NCI-H748 (cell line): ENCODE measurements around the gene LRP1B.

Source experiments
- DNase-seq: peaks from one replicate; lab custom pipeline; 2025; ENCODE audit not compliant: unreplicated experiment; lab: John Stamatoyannopoulos, UW

Gene LRP1B

DNA sequence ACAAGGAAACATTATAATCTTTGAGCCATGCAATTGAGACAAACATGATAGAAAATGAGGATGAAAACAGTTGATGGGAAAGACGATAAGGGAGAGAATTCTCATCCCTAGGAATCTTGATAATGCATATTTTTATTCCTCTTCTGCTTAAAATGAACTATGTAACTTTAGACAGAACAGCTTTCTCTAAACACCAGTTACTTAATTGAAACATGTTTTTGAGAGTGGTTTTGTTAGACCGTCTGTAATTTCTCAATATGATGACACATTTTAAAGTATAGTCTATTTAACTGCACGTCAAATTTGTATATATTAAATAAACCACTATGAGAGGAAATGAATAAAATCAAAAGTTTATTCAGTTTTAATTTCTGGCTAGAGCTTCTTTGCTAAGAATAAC lies 1896.7 kb downstream of the LRP1B start:
- no peak for DNase-seq

DNA sequence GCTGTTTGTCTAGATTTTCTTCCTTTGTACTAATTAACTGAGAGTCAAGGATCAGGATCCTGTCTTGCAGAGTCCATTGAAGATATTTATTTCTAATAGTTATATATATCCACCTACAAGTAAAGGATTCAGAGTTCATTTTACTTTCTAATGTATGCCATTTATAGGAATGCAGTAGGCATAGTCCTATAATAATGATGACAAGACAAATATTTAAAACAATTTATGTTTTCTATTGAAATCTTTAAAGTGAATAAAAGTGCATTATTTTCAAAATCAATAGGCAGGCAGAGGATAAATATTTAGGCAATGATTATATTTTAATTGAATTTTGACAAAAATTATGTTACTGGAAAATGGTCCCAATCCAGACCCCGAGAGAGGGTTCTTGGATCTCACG lies 1919.9 kb downstream of the LRP1B start:
- DNase-seq = no peak

DNA sequence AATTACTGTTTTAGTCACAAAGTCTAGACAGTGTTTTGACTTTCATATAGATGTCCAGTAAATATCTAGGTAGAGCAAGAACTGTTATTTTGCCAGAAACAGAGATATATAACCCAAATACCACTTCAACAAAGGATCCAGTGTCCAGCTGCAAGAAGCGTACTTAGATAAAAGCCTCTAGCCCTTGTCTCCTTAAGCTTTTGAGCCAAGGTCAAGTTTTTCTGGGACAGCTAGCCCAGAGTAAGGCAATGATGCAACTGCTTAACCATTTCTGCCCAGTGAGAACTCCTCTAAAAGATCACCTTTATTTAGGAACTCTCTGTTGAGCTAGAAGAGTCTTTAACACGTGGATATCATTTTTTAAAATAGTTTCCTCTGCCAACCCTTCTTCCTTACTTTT lies 1925.7 kb downstream of the LRP1B start:
- DNase-seq = no peak

DNA sequence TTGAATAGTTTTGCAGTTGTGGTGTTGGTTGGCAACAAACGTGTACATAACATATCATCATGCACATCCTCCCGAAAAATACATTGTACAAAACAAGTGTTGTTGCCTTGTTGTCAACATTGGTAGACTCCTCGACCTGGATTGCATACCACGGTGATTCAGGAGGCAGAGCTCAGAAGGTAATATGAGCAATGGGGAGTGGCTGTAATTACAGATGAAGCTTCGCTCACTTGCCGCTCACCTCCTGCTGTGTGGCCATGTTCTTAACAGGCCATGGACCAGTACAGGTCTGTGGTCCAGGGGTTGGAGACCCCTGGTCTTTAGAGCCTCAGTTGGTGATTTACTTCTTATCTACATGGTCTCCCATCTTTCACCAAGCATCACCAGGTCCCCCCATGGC lies 1927.5 kb downstream of the LRP1B start:
- no peak for DNase-seq

DNA sequence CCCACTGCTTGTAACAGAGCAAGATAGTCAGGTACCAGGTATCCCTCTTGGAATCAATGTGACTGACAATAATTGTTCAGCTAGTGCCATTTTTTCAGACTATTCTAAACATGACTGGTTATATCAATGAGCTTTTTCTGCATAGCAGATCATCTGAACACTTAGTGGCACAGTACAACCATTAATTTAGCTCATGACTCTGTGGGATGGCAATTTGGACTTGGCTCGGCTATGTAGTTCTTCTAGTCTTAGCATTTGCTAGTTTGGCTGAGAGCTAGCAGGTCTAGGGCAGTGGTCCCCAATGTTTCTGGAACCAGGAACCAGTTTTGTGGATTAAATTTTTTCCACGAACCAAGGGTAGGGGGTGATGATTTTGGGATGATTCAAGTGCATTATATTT lies 1929.2 kb downstream of the LRP1B start:
- DNase-seq = peak; percentile 21

DNA sequence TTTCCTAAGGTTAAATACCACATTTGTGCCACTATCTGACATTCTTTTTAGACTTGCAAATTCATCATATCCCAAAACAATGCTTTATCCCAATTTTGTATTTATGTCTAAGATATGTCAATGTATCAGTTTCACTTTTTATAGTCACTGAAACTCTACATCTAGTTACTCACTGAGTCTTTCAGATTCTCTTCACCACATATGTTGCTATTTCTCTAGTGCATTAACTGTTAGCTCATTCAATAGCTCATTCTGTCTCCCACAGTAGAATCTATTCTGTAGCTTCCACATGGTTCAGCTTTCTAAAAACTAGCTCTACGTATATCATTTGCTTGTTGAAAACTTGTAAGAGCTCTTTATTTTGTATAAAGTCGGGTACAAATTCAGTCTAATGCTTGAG lies 1930.1 kb downstream of the LRP1B start:
- no peak for DNase-seq

DNA sequence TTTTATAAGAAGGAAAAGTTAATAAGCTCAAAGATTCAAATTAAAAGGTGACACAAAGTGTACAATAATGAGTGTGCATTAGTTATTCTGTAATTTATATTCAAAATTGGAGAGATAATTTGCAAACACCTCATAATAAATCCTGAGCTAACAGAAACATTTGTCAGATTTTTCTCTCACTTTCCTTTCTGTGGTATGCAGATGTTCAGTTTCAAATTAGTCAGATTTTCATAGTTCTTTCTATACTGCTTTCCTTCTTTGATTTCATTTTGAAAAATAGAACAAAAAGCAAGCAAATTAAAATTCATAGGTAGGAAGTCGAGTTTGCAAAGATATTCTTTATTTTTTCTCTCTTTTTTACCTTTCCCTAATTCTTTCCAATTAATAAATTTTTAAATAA lies 1930.5 kb downstream of the LRP1B start:
- no peak for DNase-seq

DNA sequence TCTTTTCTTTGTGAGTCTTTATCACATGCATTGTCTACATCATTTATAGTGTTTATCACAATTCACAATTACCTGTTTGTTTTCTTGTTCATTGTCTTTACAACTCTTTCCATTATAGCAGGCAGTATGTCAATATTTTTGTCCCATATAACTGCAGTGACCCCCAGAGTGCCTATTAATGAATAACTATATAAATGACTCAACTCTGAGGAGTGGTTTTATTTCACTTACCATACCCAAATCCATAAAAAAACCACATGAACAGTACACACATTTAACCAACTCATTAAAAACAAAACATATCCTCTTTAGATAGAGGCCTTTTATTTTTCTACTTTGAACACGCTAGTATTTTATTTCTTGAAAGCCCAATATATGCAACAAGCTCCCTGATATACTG lies 1931.5 kb downstream of the LRP1B start:
- DNase-seq = peak; percentile 76

DNA sequence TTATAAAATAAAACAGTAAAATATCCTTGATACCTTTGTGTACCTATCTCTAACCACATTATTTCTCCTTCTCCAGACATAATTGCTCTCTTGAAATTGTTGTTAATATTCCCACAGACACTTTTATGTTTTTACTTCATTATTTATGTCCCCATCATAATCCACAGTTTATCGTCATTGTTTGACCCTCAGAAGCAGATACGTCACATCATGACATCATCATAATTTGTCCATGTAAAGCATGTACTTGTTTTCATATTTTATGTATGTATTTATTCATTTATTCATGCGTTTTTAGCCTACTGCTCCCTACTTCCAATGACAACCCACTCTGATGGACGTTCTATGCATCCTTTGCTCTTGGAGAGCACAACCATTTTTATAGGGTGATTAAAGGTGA lies 1943.7 kb downstream of the LRP1B start:
- DNase-seq = no peak

DNA sequence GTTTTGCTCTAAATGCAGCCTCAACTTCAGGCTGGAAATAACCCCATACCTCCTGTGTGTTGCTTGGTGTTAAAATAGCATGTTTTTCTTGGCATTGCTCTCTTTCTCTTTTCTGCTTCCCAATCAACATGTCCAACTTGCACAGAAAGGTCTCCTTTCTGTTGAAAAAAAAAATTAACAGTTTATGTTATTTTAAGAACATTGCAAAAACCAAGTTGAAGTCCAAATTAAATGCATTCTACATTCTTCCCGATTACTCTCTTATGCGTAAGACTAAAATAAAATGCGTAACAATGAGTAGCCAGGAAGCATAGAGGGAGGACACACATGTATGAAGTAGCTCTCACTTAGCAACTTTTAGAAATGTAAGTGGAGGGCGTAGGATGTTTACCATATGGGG lies 1944.5 kb downstream of the LRP1B start:
- DNase-seq = no peak

DNA sequence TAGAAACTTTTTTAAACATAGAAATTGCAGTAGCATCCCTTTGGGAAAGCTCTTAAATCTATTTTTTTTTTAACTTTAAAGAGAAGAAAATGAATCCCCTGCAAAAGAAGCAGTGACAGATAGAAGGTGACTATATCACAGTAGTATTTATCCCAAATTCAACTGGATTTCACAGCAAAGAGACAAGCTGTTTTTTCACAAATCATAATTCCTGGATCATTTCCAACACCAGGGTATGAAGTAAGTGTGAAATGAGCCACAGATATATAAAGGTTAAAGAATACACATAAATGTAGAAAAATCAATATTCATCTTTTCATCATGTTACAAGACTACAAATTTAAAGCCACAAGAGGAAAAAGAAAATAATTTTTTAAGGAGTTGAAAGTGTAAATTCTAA lies 1945.7 kb downstream of the LRP1B start:
- DNase-seq = no peak

DNA sequence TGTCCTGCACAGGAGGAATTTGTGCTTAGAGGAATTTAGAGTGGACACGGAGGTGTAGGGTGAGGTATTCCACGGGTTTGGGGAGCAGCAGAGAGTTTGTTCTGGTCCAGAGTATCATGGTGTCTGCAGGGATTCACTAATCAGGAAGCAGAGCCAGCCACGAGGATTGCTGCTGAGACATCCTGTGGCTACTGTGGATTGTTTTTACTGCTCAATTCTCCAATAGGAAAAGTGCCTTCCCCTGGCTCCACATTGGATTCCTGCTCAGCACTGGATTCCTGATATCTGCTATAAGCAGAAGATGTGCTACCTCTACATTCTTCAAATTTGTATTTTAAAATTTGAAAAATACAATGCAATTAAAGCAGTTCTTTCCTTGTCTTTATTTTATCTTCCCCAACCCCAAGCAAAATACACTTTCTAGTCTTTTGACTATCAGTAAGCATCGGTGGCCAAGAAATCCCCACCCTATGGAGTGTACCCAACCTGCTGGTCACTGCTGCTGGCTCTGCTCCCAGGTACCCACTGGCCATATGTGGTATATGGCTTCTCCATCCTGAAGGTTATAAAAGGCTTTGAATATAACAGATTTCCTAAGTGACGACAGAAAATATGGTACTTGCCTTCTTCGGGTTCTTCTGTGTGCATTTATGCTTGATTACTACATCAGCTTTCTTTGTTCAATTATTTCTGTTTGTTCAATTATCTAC lies 1947.6 kb downstream of the LRP1B start:
- DNase-seq = no peak
